SK-N-SH treated with all-trans-retinoic acid at 6 μM for 48 hours (cell line): ENCODE results near the gene TRMT1.

Source experiments
- CREB5 ChIP-seq: fragments of 250-450 bp; sonication (Bioruptor Pico); IDR thresholded peaks from 2 replicates; pipeline ENCODE4 v1.5.1; 2020; ENCODE audit warnings: low read depth, mild to moderate bottlenecking, moderate library complexity
- ESRRG ChIP-seq: fragments of 250-450 bp; sonication (Bioruptor Pico); IDR thresholded peaks from 2 replicates; pipeline ENCODE4 v1.6.1; 2021; ENCODE audit warnings: mild to moderate bottlenecking
- RARB ChIP-seq: fragments of 250-450 bp; sonication (Bioruptor Pico); IDR thresholded peaks from 2 replicates; pipeline ENCODE4 v1.8.0; 2021; ENCODE audit warnings: mild to moderate bottlenecking, moderate library complexity
- ZFP30 ChIP-seq: fragments of 450-650 bp; formaldehyde crosslinking; IDR thresholded peaks from 2 replicates; pipeline ENCODE4 v1.5.0; 2022; ENCODE audit warnings: mild to moderate bottlenecking, moderate library complexity
- TF ChIP-seq, protein P1 (sequence below): fragments of 250-450 bp; sonication (Bioruptor Pico); IDR thresholded peaks from 2 replicates; pipeline ENCODE4 v1.5.0; 2020; ENCODE audit warnings: mild to moderate bottlenecking, moderate library complexity

GRCh38 chr19:13069415-13070359, 46.9 kb downstream of the TRMT1 start:
- TF ChIP-seq ZFP30 (no peak), CREB5 (no peak), RARB (CRISPR knock-in tag) (no peak), ESRRG (CRISPR knock-in tag) (no peak)
- TF ChIP-seq, protein P1, sequence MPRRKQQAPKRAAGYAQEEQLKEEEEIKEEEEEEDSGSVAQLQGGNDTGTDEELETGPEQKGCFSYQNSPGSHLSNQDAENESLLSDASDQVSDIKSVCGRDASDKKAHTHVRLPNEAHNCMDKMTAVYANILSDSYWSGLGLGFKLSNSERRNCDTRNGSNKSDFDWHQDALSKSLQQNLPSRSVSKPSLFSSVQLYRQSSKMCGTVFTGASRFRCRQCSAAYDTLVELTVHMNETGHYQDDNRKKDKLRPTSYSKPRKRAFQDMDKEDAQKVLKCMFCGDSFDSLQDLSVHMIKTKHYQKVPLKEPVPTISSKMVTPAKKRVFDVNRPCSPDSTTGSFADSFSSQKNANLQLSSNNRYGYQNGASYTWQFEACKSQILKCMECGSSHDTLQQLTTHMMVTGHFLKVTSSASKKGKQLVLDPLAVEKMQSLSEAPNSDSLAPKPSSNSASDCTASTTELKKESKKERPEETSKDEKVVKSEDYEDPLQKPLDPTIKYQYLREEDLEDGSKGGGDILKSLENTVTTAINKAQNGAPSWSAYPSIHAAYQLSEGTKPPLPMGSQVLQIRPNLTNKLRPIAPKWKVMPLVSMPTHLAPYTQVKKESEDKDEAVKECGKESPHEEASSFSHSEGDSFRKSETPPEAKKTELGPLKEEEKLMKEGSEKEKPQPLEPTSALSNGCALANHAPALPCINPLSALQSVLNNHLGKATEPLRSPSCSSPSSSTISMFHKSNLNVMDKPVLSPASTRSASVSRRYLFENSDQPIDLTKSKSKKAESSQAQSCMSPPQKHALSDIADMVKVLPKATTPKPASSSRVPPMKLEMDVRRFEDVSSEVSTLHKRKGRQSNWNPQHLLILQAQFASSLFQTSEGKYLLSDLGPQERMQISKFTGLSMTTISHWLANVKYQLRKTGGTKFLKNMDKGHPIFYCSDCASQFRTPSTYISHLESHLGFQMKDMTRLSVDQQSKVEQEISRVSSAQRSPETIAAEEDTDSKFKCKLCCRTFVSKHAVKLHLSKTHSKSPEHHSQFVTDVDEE: no peak
